MM.1S (cell line): Measurements from ENCODE around the gene KLHL35.

ENCODE experiments used
- DNase-seq: peaks from one replicate; pipeline ENCODE4 v3.0.0-alpha.2; 2015
- H2AFZ ChIP-seq: fragments of 300-600 bp; sonication (generic); 2 replicates; pipeline ENCODE4 v1.6.0; 2016; ENCODE audit warnings: antibody characterized with exemption, low read length
- H3F3A ChIP-seq: fragments of 300-600 bp; sonication (generic); 2 replicates; pipeline ENCODE4 v1.6.1; 2016; ENCODE audit warnings: mild to moderate bottlenecking, antibody characterized with exemption, low read length, moderate library complexity, mixed read lengths; ENCODE audit not compliant: insufficient read depth
- H3K27ac ChIP-seq: fragments of 300-600 bp; sonication (generic); 2 replicates; pipeline ENCODE4 v1.5.1; 2016; ENCODE audit warnings: mild to moderate bottlenecking, low read length
- H3K27me3 ChIP-seq: fragments of 300-600 bp; sonication (generic); replicated peaks from 2 replicates; pipeline ENCODE4 v1.6.0; 2016; ENCODE audit warnings: low read length; ENCODE audit not compliant: insufficient read depth
- H3K36me3 ChIP-seq: fragments of 300-600 bp; sonication (generic); replicated peaks from 2 replicates; pipeline ENCODE4 v1.6.1; 2016; ENCODE audit warnings: mild to moderate bottlenecking, low read length, mixed read lengths; ENCODE audit not compliant: insufficient read depth
- H3K4me1 ChIP-seq: fragments of 300-600 bp; sonication (generic); 2 replicates; pipeline ENCODE4 v1.6.1; 2016; ENCODE audit warnings: low read length, mixed read lengths
- H3K4me2 ChIP-seq: fragments of 300-600 bp; sonication (generic); 2 replicates; pipeline ENCODE4 v1.6.0; 2016; ENCODE audit warnings: low read depth, low read length
- H3K4me3 ChIP-seq: fragments of 300-600 bp; sonication (generic); 2 replicates; pipeline ENCODE4 v1.5.1; 2016; ENCODE audit warnings: low read length, mixed read lengths
- H3K79me2 ChIP-seq: fragments of 300-600 bp; sonication (generic); 2 replicates; pipeline ENCODE4 v1.6.1; 2016; ENCODE audit warnings: mixed run types, low read length, mixed read lengths
- H3K9ac ChIP-seq: fragments of 300-600 bp; sonication (generic); 2 replicates; pipeline ENCODE4 v1.6.1; 2016; ENCODE audit warnings: low read length, mixed read lengths
- H3K9me2 ChIP-seq: fragments of 300-600 bp; sonication (generic); replicated peaks from 2 replicates; pipeline ENCODE4 v1.6.1; 2016; ENCODE audit warnings: mild to moderate bottlenecking, low read length, mixed read lengths; ENCODE audit not compliant: insufficient read depth
- H3K9me3 ChIP-seq: fragments of 300-600 bp; sonication (generic); replicated peaks from 2 replicates; pipeline ENCODE4 v1.6.1; 2016; ENCODE audit warnings: mild to moderate bottlenecking, low read length, mixed read lengths; ENCODE audit not compliant: insufficient read depth
- H4K20me1 ChIP-seq: fragments of 300-600 bp; sonication (generic); 2 replicates; pipeline ENCODE4 v1.6.1; 2016; ENCODE audit warnings: mild to moderate bottlenecking, low read length, moderate library complexity, mixed read lengths; ENCODE audit not compliant: insufficient read depth
- CTCF ChIP-seq: fragments of 300-600 bp; sonication (generic); IDR thresholded peaks from 2 replicates; pipeline ENCODE4 v1.5.1; 2016; ENCODE audit warnings: antibody characterized with exemption, low read length, mixed read lengths
- EZH2 ChIP-seq: fragments of 300-600 bp; sonication (generic); optimal IDR thresholded peaks from 2 replicates; pipeline ENCODE3; 2017; ENCODE audit warnings: low read depth, mild to moderate bottlenecking, antibody characterized with exemption, low read length, mixed read lengths
- EZH2phosphoT487 ChIP-seq: fragments of 300-600 bp; sonication (generic); IDR thresholded peaks from 2 replicates; pipeline ENCODE4 v1.6.1; 2018; ENCODE audit warnings: antibody characterized with exemption, low read length

KLHL35 gene

GRCh38 chr11:75399344-75400145 is 33.5 kb downstream of the KLHL35 start, which contains the start of gene RPS3:
Gene RPS3, plus strand, starts transcription at chr11:75399518. Its CDS starts 30 bp downstream, at chr11:75399548.
- H4K20me1 ChIP-seq: peaks cover 37% of the 10 kb centered on the region
- H3K27ac ChIP-seq: peak within 1 kb of the TSS; percentile 82
- H3K9me3 ChIP-seq: no peaks in the 10 kb centered on the region
- TF ChIP-seq EZH2 (no peak), CTCF (peak; percentile 33), EZH2phosphoT487 (no peak)
- H3K36me3 ChIP-seq: peaks cover 23% of the 10 kb centered on the region
- H3K4me2 ChIP-seq: peak within 1 kb of the TSS; percentile 84
- DNase-seq: peak; percentile 91
- H3K4me3 ChIP-seq: peak within 1 kb of the TSS; percentile 96
- H3K79me2 ChIP-seq: peaks cover 53% of the 10 kb centered on the region
- peak within 1 kb of the TSS; percentile 97 for H3K9ac ChIP-seq
- H2AFZ ChIP-seq: peak within 1 kb of the TSS; percentile 50; the same call in 1 of the 2 replicates
- H3K9me2 ChIP-seq: no peaks in the 10 kb centered on the region
- H3F3A ChIP-seq: peaks cover 36% of the 10 kb centered on the region
- H3K27me3 ChIP-seq: no peaks in the 10 kb centered on the region
- peaks cover 15% of the 10 kb centered on the region for H3K4me1 ChIP-seq

- Histone ChIP-seq H3K4me2 (peak overlapping the region; percentile 42; the same call in 1 of the 2 replicates), H4K20me1 (peaks cover 31% of the 10 kb centered on the region), H3K9me3 (no peaks in the 10 kb centered on the region), H3K4me1 (peaks cover 15% of the 10 kb centered on the region), H3K9me2 (no peaks in the 10 kb centered on the region), H3K36me3 (peaks cover 17% of the 10 kb centered on the region), H3K79me2 (peaks cover 47% of the 10 kb centered on the region), H3K27ac (no peak overlapping the region), H3K27me3 (no peaks in the 10 kb centered on the region), H2AFZ (peak overlapping the region; percentile 50; the same call in 1 of the 2 replicates), H3K4me3 (no peak overlapping the region), H3F3A (peaks cover 33% of the 10 kb centered on the region), H3K9ac (no peak overlapping the region)
- no peak for TF ChIP-seq EZH2phosphoT487
- TF ChIP-seq EZH2: no peak
- no peak for TF ChIP-seq CTCF
- DNase-seq: no peak
These were observed 34.1 kb downstream of the KLHL35 start for GRCh38 chr11:75398906-75399305.

- H3K27me3 ChIP-seq: no peaks in the 10 kb centered on the region
- H3K36me3 ChIP-seq: no peaks in the 10 kb centered on the region
- H3K27ac ChIP-seq: no peak overlapping the region
- no peaks in the 10 kb centered on the region for H3K9me3 ChIP-seq
- DNase-seq: no peak
- no peak overlapping the region for H2AFZ ChIP-seq
- no peak overlapping the region for H3K4me2 ChIP-seq
- H3K4me3 ChIP-seq: no peak overlapping the region
- no peaks in the 10 kb centered on the region; the same call in 1 of the 2 replicates for H3K4me1 ChIP-seq
- H4K20me1 ChIP-seq: no peaks in the 10 kb centered on the region
- H3K79me2 ChIP-seq: peaks cover under 1% of the 10 kb centered on the region; the same call in 1 of the 2 replicates
- H3F3A ChIP-seq: no peaks in the 10 kb centered on the region
- H3K9ac ChIP-seq: no peak overlapping the region
- H3K9me2 ChIP-seq: no peaks in the 10 kb centered on the region
- no peak for TF ChIP-seq EZH2phosphoT487
- TF ChIP-seq EZH2: no peak
- no peak for TF ChIP-seq CTCF
These were observed 38.7 kb downstream of the KLHL35 start for GRCh38 chr11:75394085-75394840.
